Loucy (cell line): Measurements from ENCODE around the gene HIRIP3.

ENCODE experiments used
- H2AFZ ChIP-seq: fragments of 200-600 bp; sonication (generic); 2 replicates; pipeline ENCODE4 v1.6.0; 2016; ENCODE audit warnings: antibody characterized with exemption, mild to moderate bottlenecking, low read length, moderate library complexity
- H3F3A ChIP-seq: fragments of 200-600 bp; 2 replicates; pipeline ENCODE4 v1.6.0; 2016; ENCODE audit warnings: antibody characterized with exemption, low read depth, mild to moderate bottlenecking
- H3K27me3 ChIP-seq: fragments of 200-600 bp; sonication (generic); 2 replicates; pipeline ENCODE4 v1.6.1; 2014; ENCODE audit warnings: low read length, mild to moderate bottlenecking; ENCODE audit not compliant: insufficient read depth, poor library complexity, severe bottlenecking
- H3K36me3 ChIP-seq: fragments of 200-600 bp; sonication (generic); 2 replicates; pipeline ENCODE4 v1.6.1; 2016; ENCODE audit warnings: low read length; ENCODE audit not compliant: insufficient read depth
- H3K4me1 ChIP-seq: fragments of 200-600 bp; sonication (generic); 2 replicates; pipeline ENCODE4 v1.5.1; 2014; ENCODE audit warnings: low read length, mild to moderate bottlenecking; ENCODE audit not compliant: insufficient read depth, poor library complexity, severe bottlenecking
- H3K4me2 ChIP-seq: fragments of 200-600 bp; sonication (generic); 2 replicates; pipeline ENCODE4 v1.6.0; 2014; ENCODE audit warnings: antibody characterized with exemption, low read length, low read depth, mild to moderate bottlenecking; ENCODE audit not compliant: poor library complexity, severe bottlenecking
- H3K4me3 ChIP-seq: fragments of 200-600 bp; sonication (generic); 2 replicates; pipeline ENCODE4 v1.5.1; 2014; ENCODE audit warnings: low read length, mild to moderate bottlenecking, mixed read lengths; ENCODE audit not compliant: poor library complexity, severe bottlenecking
- H3K79me2 ChIP-seq: fragments of 200-600 bp; sonication (generic); 2 replicates; pipeline ENCODE4 v1.6.1; 2014; ENCODE audit warnings: low read length; ENCODE audit not compliant: insufficient read depth
- H3K9ac ChIP-seq: fragments of 200-600 bp; sonication (generic); 2 replicates; pipeline ENCODE4 v1.6.0; 2014; ENCODE audit warnings: mild to moderate bottlenecking, low read depth, low read length, moderate library complexity; ENCODE audit not compliant: poor library complexity, severe bottlenecking
- H3K9me2 ChIP-seq: fragments of 200-600 bp; sonication (generic); replicated peaks from 2 replicates; pipeline ENCODE4 v1.6.1; 2016; ENCODE audit warnings: low read depth, low read length, mixed read lengths
- H3K9me3 ChIP-seq: fragments of 200-600 bp; sonication (generic); 2 replicates; pipeline ENCODE4 v1.6.1; 2014; ENCODE audit warnings: mild to moderate bottlenecking, antibody characterized with exemption, low read length, low read depth; ENCODE audit not compliant: insufficient read depth
- H4K20me1 ChIP-seq: fragments of 200-600 bp; sonication (generic); 2 replicates; pipeline ENCODE4 v1.6.0; 2014; ENCODE audit warnings: antibody characterized with exemption, low read length, mild to moderate bottlenecking; ENCODE audit not compliant: insufficient read depth, poor library complexity, severe bottlenecking
- EZH2phosphoT487 ChIP-seq: fragments of 200-600 bp; IDR thresholded peaks from 2 replicates; pipeline ENCODE4 v1.6.1; 2018; ENCODE audit warnings: antibody characterized with exemption, mild to moderate bottlenecking, moderate library complexity, borderline replicate concordance
- TF ChIP-seq, protein P1 (sequence below): fragments of 200-600 bp; sonication (generic); conservative IDR thresholded peaks from 2 replicates; pipeline ENCODE4 v1.5.1; 2014; ENCODE audit warnings: mild to moderate bottlenecking, antibody characterized with exemption, low read length

The HIRIP3 gene

DNA sequence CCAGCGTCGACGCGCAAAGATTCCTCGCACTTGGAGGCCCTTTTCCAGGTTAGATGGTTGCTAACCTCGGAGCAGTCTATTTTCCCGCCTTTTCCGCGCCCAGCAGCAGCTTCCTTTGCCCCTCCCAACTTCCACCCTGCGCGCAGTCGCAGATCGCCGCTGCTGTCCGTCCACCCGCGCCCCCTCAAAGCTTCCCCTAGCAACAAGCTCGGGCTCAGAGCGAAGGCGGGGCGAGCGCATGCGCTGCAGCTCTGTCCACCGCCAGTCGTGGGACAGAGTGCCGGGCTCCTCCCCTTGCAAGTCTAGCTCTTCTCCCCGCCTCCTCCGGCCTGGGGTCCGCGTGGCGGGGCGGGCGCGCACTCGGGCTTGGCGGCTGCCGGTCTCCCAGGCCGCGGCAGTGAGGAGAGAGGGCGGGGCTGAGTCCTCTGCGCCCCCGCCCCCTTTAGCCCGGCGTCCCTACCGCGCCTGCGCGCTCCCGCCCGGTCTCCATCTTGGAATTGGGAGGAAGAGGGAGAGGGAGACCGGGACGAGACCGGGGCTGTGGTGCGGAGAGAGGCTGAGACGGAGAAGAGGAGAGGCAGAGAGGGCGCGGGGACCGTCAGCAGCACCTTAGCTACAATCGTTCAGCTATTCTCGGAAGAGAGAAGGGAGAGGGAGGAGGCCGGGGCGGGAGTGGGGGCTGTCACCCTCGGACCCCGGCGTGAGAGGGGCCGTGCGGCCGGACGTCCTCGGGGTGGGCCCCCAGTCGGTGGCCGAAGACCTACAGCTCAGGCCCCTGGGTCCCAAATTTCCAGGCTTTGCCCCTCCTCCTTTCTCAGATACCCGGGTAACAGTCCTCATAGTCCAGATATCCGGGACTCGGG is 21.8 kb downstream of the HIRIP3 start, which contains the start of gene TAOK2:
TAOK2 (plus strand) TSS at position 485 of the 863 bp plus-strand sequence. CDS start 3,905 bp downstream, outside the sequence.
- Histone ChIP-seq H3K4me3 (peak within 1 kb of the TSS; percentile 97), H3K27me3 (no peaks in the 10 kb centered on the region), H3K36me3 (peaks cover 7% of the 10 kb centered on the region; the same call in 1 of the 2 replicates), H3K4me1 (peaks cover 42% of the 10 kb centered on the region), H3K9me3 (no peaks in the 10 kb centered on the region), H2AFZ (peak within 1 kb of the TSS; percentile 76), H3K9me2 (no peaks in the 10 kb centered on the region), H3K9ac (peak within 1 kb of the TSS; percentile 96), H3K79me2 (peaks cover 47% of the 10 kb centered on the region), H4K20me1 (peaks cover 40% of the 10 kb centered on the region), H3F3A (no peaks in the 10 kb centered on the region; the same call in 1 of the 2 replicates), H3K4me2 (peak within 1 kb of the TSS; percentile 86)
- no peak for TF ChIP-seq EZH2phosphoT487
- TF ChIP-seq, protein P1, sequence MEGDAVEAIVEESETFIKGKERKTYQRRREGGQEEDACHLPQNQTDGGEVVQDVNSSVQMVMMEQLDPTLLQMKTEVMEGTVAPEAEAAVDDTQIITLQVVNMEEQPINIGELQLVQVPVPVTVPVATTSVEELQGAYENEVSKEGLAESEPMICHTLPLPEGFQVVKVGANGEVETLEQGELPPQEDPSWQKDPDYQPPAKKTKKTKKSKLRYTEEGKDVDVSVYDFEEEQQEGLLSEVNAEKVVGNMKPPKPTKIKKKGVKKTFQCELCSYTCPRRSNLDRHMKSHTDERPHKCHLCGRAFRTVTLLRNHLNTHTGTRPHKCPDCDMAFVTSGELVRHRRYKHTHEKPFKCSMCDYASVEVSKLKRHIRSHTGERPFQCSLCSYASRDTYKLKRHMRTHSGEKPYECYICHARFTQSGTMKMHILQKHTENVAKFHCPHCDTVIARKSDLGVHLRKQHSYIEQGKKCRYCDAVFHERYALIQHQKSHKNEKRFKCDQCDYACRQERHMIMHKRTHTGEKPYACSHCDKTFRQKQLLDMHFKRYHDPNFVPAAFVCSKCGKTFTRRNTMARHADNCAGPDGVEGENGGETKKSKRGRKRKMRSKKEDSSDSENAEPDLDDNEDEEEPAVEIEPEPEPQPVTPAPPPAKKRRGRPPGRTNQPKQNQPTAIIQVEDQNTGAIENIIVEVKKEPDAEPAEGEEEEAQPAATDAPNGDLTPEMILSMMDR = no peak

DNA sequence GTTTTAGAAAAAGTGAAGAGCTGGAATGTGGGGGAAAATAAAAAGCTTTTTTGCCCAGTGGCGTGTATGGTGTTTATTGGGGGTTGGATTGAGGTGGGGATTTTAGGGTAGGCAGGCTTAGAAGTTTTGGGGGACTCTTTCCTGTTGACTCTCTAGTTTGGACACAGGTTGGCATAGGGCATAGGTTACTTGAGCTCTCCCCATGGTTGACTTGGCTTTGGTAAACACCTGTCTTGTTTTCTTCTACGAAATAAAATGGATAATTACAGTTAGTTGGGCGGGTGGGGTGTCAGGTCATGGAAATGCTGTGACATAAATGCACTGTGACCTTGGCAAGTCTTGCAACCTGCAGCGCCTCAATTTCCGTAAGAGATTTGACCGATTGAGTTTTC is 22.4 kb downstream of the HIRIP3 start:
- Histone ChIP-seq H2AFZ (peak overlapping the region; percentile 64; the same call in 1 of the 2 replicates), H3K4me2 (peak overlapping the region; percentile 29)

DNA sequence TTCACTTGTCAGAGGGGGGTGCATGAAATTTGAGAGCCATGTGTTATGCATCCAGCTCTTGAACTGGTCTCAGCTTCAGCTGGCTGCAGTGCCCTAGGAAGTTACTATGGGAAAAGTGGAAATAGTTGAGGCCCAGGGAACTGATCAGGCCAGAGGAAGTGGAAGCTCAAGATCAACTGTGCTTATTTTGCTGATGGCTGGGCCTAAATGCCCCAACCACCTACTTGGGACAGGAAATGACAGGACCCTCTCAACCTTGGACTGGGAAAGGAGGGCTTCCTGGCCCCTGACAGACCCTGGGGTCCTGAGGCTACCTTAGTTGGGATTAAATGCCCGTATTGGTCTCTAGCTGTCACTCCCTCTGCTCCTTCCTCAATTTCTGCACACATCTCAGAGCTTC is 22.9 kb downstream of the HIRIP3 start:
- no peaks in the 10 kb centered on the region for H3K9me3 ChIP-seq
- H3K4me3 ChIP-seq = no peak overlapping the region
- no peaks in the 10 kb centered on the region; the same call in 1 of the 2 replicates for H3F3A ChIP-seq
- H3K4me2 ChIP-seq = peak overlapping the region; percentile 29
- no peaks in the 10 kb centered on the region for H3K27me3 ChIP-seq
- TF ChIP-seq, protein P1 = no peak
- no peak for TF ChIP-seq EZH2phosphoT487
- H4K20me1 ChIP-seq = peaks cover 34% of the 10 kb centered on the region
- peak overlapping the region; percentile 44 for H3K9ac ChIP-seq
- peaks cover 37% of the 10 kb centered on the region for H3K79me2 ChIP-seq
- no peak overlapping the region for H2AFZ ChIP-seq
- peaks cover 35% of the 10 kb centered on the region for H3K4me1 ChIP-seq
- H3K9me2 ChIP-seq = no peaks in the 10 kb centered on the region
- 0 out of 2 replicates have a peak, but pooled peaks cover 4% of the 10 kb centered on the region for H3K36me3 ChIP-seq

More for the DNA sequence above, 22.4 kb downstream of the HIRIP3 start:
- Histone ChIP-seq H3K9ac (peak overlapping the region; percentile 44), H3K4me3 (no peak overlapping the region), H3K27me3 (no peaks in the 10 kb centered on the region), H3K9me2 (no peaks in the 10 kb centered on the region), H4K20me1 (peaks cover 39% of the 10 kb centered on the region), H3K9me3 (no peaks in the 10 kb centered on the region), H3F3A (no peaks in the 10 kb centered on the region; the same call in 1 of the 2 replicates), H3K4me1 (peaks cover 40% of the 10 kb centered on the region), H3K36me3 (peaks cover 4% of the 10 kb centered on the region; the same call in 1 of the 2 replicates), H3K79me2 (peaks cover 42% of the 10 kb centered on the region)
- no peak for TF ChIP-seq EZH2phosphoT487
- TF ChIP-seq, protein P1 = no peak
